Activated CD4-positive, alpha-beta T cell treated with anti-CD3 and anti-CD28 coated beads, Interleukin-2, amount 50 U/mL, for 24 hours (primary cell): Measurements from ENCODE around the gene SLC6A7.
"Not testable (repeated sequence)": the region's sequence is repeated elsewhere in the genome, so short reads cannot be mapped to it uniquely, and the experiment has no call there.

Experiments used
- DNase-seq, 2 donors: peaks; one replicate each; pipeline ENCODE4 v3.0.0-alpha.2; 2020; ENCODE audit warnings: low read depth in 1 of 2, low spot score in 1 of 2

The SLC6A7 gene

GRCh38 chr5:150239099-150239793, 49.4 kb downstream of the SLC6A7 start:
- no peak for DNase-seq

GRCh38 chr5:150239794-150240122, 49.9 kb downstream of the SLC6A7 start:
- DNase-seq: no peak

GRCh38 chr5:150241298-150242160, 51.7 kb downstream of the SLC6A7 start:
- DNase-seq: no peak

GRCh38 chr5:150242251-150242894, 52.5 kb downstream of the SLC6A7 start:
- DNase-seq: no peak

GRCh38 chr5:150243590-150243989, 53.7 kb downstream of the SLC6A7 start:
- DNase-seq: no peak

- no peak for DNase-seq
Observed at GRCh38 chr5:150244209-150244608, 54.3 kb downstream of the SLC6A7 start.

GRCh38 chr5:150245111-150245789, 55.4 kb downstream of the SLC6A7 start:
- no peak for DNase-seq

- no peak for DNase-seq
Observed at GRCh38 chr5:150245808-150246207, 55.9 kb downstream of the SLC6A7 start.

GRCh38 chr5:150246429-150246828, 56.6 kb downstream of the SLC6A7 start:
- DNase-seq: no peak

- no peak for DNase-seq
Observed at GRCh38 chr5:150246835-150247234, 57.0 kb downstream of the SLC6A7 start.

GRCh38 chr5:150247726-150248125, 57.9 kb downstream of the SLC6A7 start:
- no peak for DNase-seq

- not testable (repeated sequence) for DNase-seq
Observed at GRCh38 chr5:150248493-150248892, 58.6 kb downstream of the SLC6A7 start.

- DNase-seq: no peak
Observed at GRCh38 chr5:150248946-150249345, 59.1 kb downstream of the SLC6A7 start.

- DNase-seq: no peak
Observed at GRCh38 chr5:150249744-150250143, 59.9 kb downstream of the SLC6A7 start.

- DNase-seq: no peak
Observed at GRCh38 chr5:150251504-150251903, 61.6 kb downstream of the SLC6A7 start.

GRCh38 chr5:150252489-150252888, 62.6 kb downstream of the SLC6A7 start:
- DNase-seq: no peak

- DNase-seq: no peak
Observed at GRCh38 chr5:150253416-150254208, 63.8 kb downstream of the SLC6A7 start.

- DNase-seq: no peak
Observed at GRCh38 chr5:150254363-150254762, 64.5 kb downstream of the SLC6A7 start.

GRCh38 chr5:150254774-150255173, 64.9 kb downstream of the SLC6A7 start:
- no peak for DNase-seq

- no peak for DNase-seq
Observed at GRCh38 chr5:150255659-150256409, 66.0 kb downstream of the SLC6A7 start.
